Colonic mucosa (tissue), 4 donors: ENCODE data around the gene STX5. TPM values are rescaled to one million over a fixed set of nuclear protein-coding genes. Genes with fewer than 3 reads are reported as not detected.

Experiments used
- DNase-seq: peaks from one replicate; pipeline ENCODE4 v3.0.0-alpha.2; 2020
- H3K27ac ChIP-seq: fragments of 200-600 bp; one replicate; pipeline ENCODE4 v1.8.0; 2021
- H3K27me3 ChIP-seq: fragments of 200-600 bp; one replicate; pipeline ENCODE4 v1.8.0; 2021
- H3K36me3 ChIP-seq: fragments of 200-600 bp; one replicate; pipeline ENCODE4 v1.8.0; 2021
- H3K4me1 ChIP-seq: fragments of 200-600 bp; one replicate; pipeline ENCODE4 v1.8.0; 2021; ENCODE audit warnings: mild to moderate bottlenecking
- H3K4me3 ChIP-seq: fragments of 200-600 bp; one replicate; pipeline ENCODE4 v1.8.0; 2021
- H3K9ac ChIP-seq, 2 donors: one replicate each; pipeline ENCODE4 v1.7.0; 2013; ENCODE audit warnings: control low read depth in 2 of 2, low read depth in 2 of 2, low read length in 2 of 2
- H3K9me3 ChIP-seq: fragments of 200-600 bp; one replicate; pipeline ENCODE4 v1.8.0; 2021
- CTCF ChIP-seq: fragments of 200-600 bp; IDR thresholded peaks from one replicate; pipeline ENCODE4 v1.8.0; 2022; ENCODE audit warnings: antibody characterized with exemption, mild to moderate bottlenecking
- intact Hi-C: fragments of 100-400 bp; cut with DNase I; formaldehyde crosslinking; loops from one replicate; pipeline ENCODE4 v1.14.1; 2022
- total RNA-seq, 2 donors: library from RNA; stranded (reverse); fragmentation: NEBNext Ultra II Directional in 1 of 2; extraction: Animal tissue kit (Norgen Biotek cat#: 25700) in 1 of 2; gene quantifications; one replicate each; pipeline ENCODE4 v1.2.1, GENCODE V29; 2021
- donor health status: healthy.
- donor health status: DM: no; HTN: no; CAD: no.
- donor health status: DM: no; HTN: no; CAD: no.

STX5 gene, protein sequence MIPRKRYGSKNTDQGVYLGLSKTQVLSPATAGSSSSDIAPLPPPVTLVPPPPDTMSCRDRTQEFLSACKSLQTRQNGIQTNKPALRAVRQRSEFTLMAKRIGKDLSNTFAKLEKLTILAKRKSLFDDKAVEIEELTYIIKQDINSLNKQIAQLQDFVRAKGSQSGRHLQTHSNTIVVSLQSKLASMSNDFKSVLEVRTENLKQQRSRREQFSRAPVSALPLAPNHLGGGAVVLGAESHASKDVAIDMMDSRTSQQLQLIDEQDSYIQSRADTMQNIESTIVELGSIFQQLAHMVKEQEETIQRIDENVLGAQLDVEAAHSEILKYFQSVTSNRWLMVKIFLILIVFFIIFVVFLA
- 10 to 100 TPM; 38.0 to 43.3 TPM for total RNA-seq

GRCh38 chr11:62831520-62832335, at the start of gene STX5:
Gene STX5 (minus strand): TSS chr11:62832051. CDS start chr11:62831243, 808 bp downstream.
- intact Hi-C loops, result no loop called here
- H3K27ac ChIP-seq, result peak within 1 kb of the TSS; percentile 86
- peak; percentile 100 for DNase-seq
- H3K27me3 ChIP-seq, result no peaks in the 10 kb centered on the region
- peak within 1 kb of the TSS; percentile 89 for H3K4me3 ChIP-seq
- H3K9ac ChIP-seq, result peak within 1 kb of the TSS; percentile 93 to 97
- no peaks in the 10 kb centered on the region for H3K9me3 ChIP-seq
- H3K36me3 ChIP-seq, result no peaks in the 10 kb centered on the region
- peaks cover 5% of the 10 kb centered on the region for H3K4me1 ChIP-seq
- TF ChIP-seq CTCF, result no peak

GRCh38 chr11:62880803-62881578, 49.1 kb upstream of the STX5 start, which contains the start of gene SLC3A2:
Gene SLC3A2 (plus strand): TSS chr11:62880896. CDS start chr11:62881024, 128 bp downstream.
- Histone ChIP-seq H3K9ac (peak within 1 kb of the TSS; percentile 92 to 98), H3K36me3 (peaks cover 13% of the 10 kb centered on the region), H3K9me3 (no peaks in the 10 kb centered on the region), H3K27ac (peak within 1 kb of the TSS; percentile 99), H3K4me3 (peak within 1 kb of the TSS; percentile 81), H3K4me1 (peaks cover 13% of the 10 kb centered on the region), H3K27me3 (no peaks in the 10 kb centered on the region)
- peak; percentile 95 for DNase-seq
- peak; percentile 74 for TF ChIP-seq CTCF
- intact Hi-C loops, result no loop called here

- Histone ChIP-seq H3K4me1 (peaks cover 13% of the 10 kb centered on the region), H3K27ac (peak overlapping the region; percentile 99), H3K27me3 (no peaks in the 10 kb centered on the region), H3K9ac (peak overlapping the region; percentile 92 to 98), H3K4me3 (peak overlapping the region; percentile 81), H3K36me3 (peaks cover 9% of the 10 kb centered on the region), H3K9me3 (no peaks in the 10 kb centered on the region)
- no peak for DNase-seq
- no peak for TF ChIP-seq CTCF
- intact Hi-C loops, result no loop called here
Measured at GRCh38 chr11:62880231-62880802, 48.5 kb upstream of the STX5 start.

GRCh38 chr11:62879235-62879978, 47.6 kb upstream of the STX5 start:
- Histone ChIP-seq H3K4me1 (peaks cover 13% of the 10 kb centered on the region), H3K9ac (peak overlapping the region; percentile 17 to 98)
- no peak for DNase-seq

More at GRCh38 chr11:62879235-62879978, 47.6 kb upstream of the STX5 start:
- Histone ChIP-seq H3K36me3 (peaks cover 7% of the 10 kb centered on the region), H3K9me3 (no peaks in the 10 kb centered on the region), H3K4me3 (no peak overlapping the region), H3K27me3 (no peaks in the 10 kb centered on the region), H3K27ac (peak overlapping the region; percentile 99)
- intact Hi-C loops, result no loop called here
- TF ChIP-seq CTCF, result no peak
